Panc1 (cell line): ENCODE measurements around the gene KAT5. TPM values are rescaled to one million over a fixed set of nuclear protein-coding genes. Genes with fewer than 3 reads are reported as not detected.
A peak's percentile ranks its signal among the peaks of the same experiment; 100 is the strongest.

Experiments used
- ATAC-seq: fragments of 200-7000 bp; cut with Tn5 transposase; 2 replicates; pipeline ENCODE4 v1.9.1; 2020; ENCODE audit warnings: mild to moderate bottlenecking, moderate library complexity
- BruUV-seq: library from RNA; stranded (reverse); fragments of 400-500 nt; replicated peaks from 2 replicates; lab custom pipeline; 2021; lab: Mats Ljungman, UMichigan
- CTCF ChIA-PET: fragments of 300-600 bp; sonication (Branson Sonifier 250); formaldehyde crosslinking; loops from one replicate; lab custom pipeline; 2022; ENCODE audit warnings: antibody characterized with exemption; lab: Charles Lee
- POLR2A ChIA-PET: fragments of 300-600 bp; sonication (Branson Sonifier 250); formaldehyde crosslinking; loops from one replicate; lab custom pipeline; 2022; ENCODE audit warnings: antibody characterized with exemption; lab: Charles Lee
- DNase-seq: peaks from one replicate; pipeline ENCODE4 v3.0.0-alpha.2; 2010; ENCODE audit warnings: low read depth, low spot score
- H3K27ac ChIP-seq: 2 replicates; pipeline ENCODE4 v1.5.1; 2011; ENCODE audit warnings: mild to moderate bottlenecking, low read length, inconsistent platforms
- H3K27me3 ChIP-seq: fragments of 200-500 bp; sonication (Bioruptor generic); 2 replicates; pipeline ENCODE4 v1.6.0; 2014; ENCODE audit warnings: low read length, inconsistent platforms; ENCODE audit not compliant: control insufficient read depth, insufficient read depth
- H3K36me3 ChIP-seq: fragments of 200-500 bp; sonication (Bioruptor generic); 2 replicates; pipeline ENCODE4 v1.5.1; 2014; ENCODE audit warnings: inconsistent platforms, mild to moderate bottlenecking, low read length, moderate library complexity; ENCODE audit not compliant: control insufficient read depth, insufficient read depth
- H3K4me1 ChIP-seq: 2 replicates; pipeline ENCODE4 v1.5.1; 2011; ENCODE audit warnings: inconsistent platforms, mild to moderate bottlenecking, low read length, moderate library complexity; ENCODE audit not compliant: control insufficient read depth, insufficient read depth
- H3K4me3 ChIP-seq, 2 experiments: 2 replicates each; pipeline ENCODE4 v1.5.1; 2011 to 2012; ENCODE audit warnings: low read depth in 2 of 2, low read length in 2 of 2, mild to moderate bottlenecking in 2 of 2, inconsistent platforms in 1 of 2, moderate library complexity in 1 of 2
- H3K9me3 ChIP-seq: fragments of 200-500 bp; sonication (Bioruptor generic); 2 replicates; pipeline ENCODE4 v1.5.1; 2014; ENCODE audit warnings: low read depth, mild to moderate bottlenecking, inconsistent platforms, low read length, moderate library complexity; ENCODE audit not compliant: control insufficient read depth, insufficient read depth
- POLR2AphosphoS5 ChIP-seq: IDR thresholded peaks from 2 replicates; pipeline ENCODE4 v1.6.1; 2012; ENCODE audit warnings: mild to moderate bottlenecking, low read depth, low read length, moderate library complexity
- SIN3A ChIP-seq: IDR thresholded peaks from 2 replicates; pipeline ENCODE4 v1.6.1; 2012; ENCODE audit warnings: low read depth, mild to moderate bottlenecking, low read length, moderate library complexity, borderline replicate concordance; ENCODE audit not compliant: insufficient read depth
- TCF7L2 ChIP-seq: IDR thresholded peaks from 2 replicates; pipeline ENCODE4 v1.6.1; 2011; ENCODE audit warnings: mild to moderate bottlenecking, low read depth, low read length, inconsistent platforms
- in situ Hi-C: cut with HindIII; loops from 2 replicates; pipeline ENCODE4 v1.10.0; 2016; ENCODE audit warnings: low sequenced_read_pairs, low pct_unique_long_range_greater_than_20kb
- intact Hi-C: fragments of 100-400 bp; cut with micrococcal nuclease; formaldehyde crosslinking; loops from one replicate; pipeline ENCODE4 v1.10.0; 2022; ENCODE audit not compliant: unreplicated experiment
- total RNA-seq: library from RNA; stranded (reverse); gene quantifications from one replicate; pipeline ENCODE4 v1.2.1, GENCODE V29; 2021; ENCODE audit not compliant: unreplicated experiment
- TF ChIP-seq, protein P1 (sequence below), 2 experiments: IDR thresholded peaks; 2 replicates each; pipeline ENCODE4 v1.6.1; 2011 to 2012; ENCODE audit warnings: low read depth in 2 of 2, control low read depth in 1 of 2, low read length in 1 of 2, mild to moderate bottlenecking in 1 of 2, moderate library complexity in 1 of 2; ENCODE audit not compliant: insufficient read depth in 1 of 2
- TF ChIP-seq, protein P2 (sequence below): fragments of 450-650 bp; IDR thresholded peaks from 2 replicates; pipeline ENCODE4 v1.5.1; 2017; ENCODE audit warnings: mild to moderate bottlenecking

KAT5 gene
- total RNA-seq, 1 experiment from 2014 or later: 84.2 TPM

DNA sequence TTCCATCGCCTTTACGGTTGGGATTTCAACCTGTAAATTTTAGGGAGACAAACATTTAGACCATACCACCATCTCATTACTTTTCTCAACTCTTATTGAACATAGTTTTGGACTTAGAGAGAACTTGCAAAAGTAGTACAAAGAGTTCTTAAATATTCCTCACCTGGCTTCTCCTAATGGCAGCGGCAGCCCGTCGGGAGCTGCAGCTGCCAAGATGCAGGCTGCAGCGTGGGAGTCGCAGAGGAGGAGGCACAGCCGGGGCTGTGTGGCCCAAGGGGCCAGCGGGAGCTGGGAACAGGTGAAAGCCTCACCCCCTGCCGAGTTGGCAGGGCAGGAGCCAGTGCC lies 31.6 kb downstream of the KAT5 start:
- Histone ChIP-seq H3K27ac (no peak overlapping the region), H3K27me3 (peaks cover 5% of the 10 kb centered on the region; the same call in 1 of the 2 replicates), H3K4me1 (0 out of 2 replicates have a peak, but pooled peaks cover 7% of the 10 kb centered on the region), H3K9me3 (no peaks in the 10 kb centered on the region), H3K36me3 (no peaks in the 10 kb centered on the region), H3K4me3 (no peak overlapping the region; a peak in 1 of 4 replicates)
- ChIA-PET POLR2A (interaction anchor here (0.6 kb wide), 1 partner anchor 207 kb away, joined by 4 read pairs; no protein-coding TSS in a partner anchor), CTCF (no interaction called here)
- TF ChIP-seq POLR2AphosphoS5 (no peak), SIN3A (no peak), TCF7L2 (no peak)
- TF ChIP-seq, protein P1, sequence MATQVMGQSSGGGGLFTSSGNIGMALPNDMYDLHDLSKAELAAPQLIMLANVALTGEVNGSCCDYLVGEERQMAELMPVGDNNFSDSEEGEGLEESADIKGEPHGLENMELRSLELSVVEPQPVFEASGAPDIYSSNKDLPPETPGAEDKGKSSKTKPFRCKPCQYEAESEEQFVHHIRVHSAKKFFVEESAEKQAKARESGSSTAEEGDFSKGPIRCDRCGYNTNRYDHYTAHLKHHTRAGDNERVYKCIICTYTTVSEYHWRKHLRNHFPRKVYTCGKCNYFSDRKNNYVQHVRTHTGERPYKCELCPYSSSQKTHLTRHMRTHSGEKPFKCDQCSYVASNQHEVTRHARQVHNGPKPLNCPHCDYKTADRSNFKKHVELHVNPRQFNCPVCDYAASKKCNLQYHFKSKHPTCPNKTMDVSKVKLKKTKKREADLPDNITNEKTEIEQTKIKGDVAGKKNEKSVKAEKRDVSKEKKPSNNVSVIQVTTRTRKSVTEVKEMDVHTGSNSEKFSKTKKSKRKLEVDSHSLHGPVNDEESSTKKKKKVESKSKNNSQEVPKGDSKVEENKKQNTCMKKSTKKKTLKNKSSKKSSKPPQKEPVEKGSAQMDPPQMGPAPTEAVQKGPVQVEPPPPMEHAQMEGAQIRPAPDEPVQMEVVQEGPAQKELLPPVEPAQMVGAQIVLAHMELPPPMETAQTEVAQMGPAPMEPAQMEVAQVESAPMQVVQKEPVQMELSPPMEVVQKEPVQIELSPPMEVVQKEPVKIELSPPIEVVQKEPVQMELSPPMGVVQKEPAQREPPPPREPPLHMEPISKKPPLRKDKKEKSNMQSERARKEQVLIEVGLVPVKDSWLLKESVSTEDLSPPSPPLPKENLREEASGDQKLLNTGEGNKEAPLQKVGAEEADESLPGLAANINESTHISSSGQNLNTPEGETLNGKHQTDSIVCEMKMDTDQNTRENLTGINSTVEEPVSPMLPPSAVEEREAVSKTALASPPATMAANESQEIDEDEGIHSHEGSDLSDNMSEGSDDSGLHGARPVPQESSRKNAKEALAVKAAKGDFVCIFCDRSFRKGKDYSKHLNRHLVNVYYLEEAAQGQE (IDR thresholded peaks at IDR 0.05; ENCODE audit: insufficient read depth in 1 of 2, low read depth in 2 of 2, low read length in 1 of 2): no peak
- TF ChIP-seq, protein P2, sequence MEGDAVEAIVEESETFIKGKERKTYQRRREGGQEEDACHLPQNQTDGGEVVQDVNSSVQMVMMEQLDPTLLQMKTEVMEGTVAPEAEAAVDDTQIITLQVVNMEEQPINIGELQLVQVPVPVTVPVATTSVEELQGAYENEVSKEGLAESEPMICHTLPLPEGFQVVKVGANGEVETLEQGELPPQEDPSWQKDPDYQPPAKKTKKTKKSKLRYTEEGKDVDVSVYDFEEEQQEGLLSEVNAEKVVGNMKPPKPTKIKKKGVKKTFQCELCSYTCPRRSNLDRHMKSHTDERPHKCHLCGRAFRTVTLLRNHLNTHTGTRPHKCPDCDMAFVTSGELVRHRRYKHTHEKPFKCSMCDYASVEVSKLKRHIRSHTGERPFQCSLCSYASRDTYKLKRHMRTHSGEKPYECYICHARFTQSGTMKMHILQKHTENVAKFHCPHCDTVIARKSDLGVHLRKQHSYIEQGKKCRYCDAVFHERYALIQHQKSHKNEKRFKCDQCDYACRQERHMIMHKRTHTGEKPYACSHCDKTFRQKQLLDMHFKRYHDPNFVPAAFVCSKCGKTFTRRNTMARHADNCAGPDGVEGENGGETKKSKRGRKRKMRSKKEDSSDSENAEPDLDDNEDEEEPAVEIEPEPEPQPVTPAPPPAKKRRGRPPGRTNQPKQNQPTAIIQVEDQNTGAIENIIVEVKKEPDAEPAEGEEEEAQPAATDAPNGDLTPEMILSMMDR: no peak
- peak; percentile 40 for ATAC-seq
- DNase-seq: no peak
- intact Hi-C loops (no loop called here), in situ Hi-C loops (no loop called here)
- BruUV-seq: no TSS peak

DNA sequence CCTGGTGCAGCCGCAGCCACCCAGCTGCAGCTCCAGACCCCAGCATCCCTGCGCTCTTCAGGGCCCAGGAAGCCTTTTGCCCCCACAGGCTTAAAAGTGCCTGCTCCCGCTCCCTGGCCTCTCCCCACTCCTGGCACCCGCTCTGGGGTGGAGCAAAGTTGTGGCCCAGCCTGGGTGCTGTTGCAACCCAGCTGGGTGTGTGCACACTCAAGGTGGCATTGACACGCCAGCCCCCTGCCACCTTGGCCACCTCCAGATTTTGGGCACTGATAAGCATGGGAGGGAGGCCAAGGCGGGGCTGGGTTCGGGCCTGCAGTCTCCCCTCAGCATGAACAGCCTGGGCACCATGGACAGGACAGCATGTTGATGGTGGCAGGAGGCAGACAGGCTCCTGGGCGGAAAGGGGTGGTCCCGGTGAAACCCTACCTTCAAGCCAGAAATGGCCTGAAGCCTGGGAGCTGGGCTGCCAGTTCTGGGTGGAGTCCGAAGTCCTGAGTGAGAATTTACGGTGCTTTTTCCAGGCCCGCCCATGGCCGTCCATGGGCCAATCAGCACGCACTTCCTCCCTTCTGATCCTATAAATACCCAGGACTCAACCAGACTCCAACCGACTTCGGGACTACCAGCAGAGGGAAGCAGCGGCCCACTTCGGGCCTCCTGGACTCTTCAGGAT lies 32.1 kb downstream of the KAT5 start:
- no peak for DNase-seq
- ChIA-PET POLR2A (interaction anchor here (0.7 kb wide), 1 partner anchor 104 kb away, joined by 5 read pairs; no protein-coding TSS in a partner anchor), CTCF (interaction anchor here (0.7 to 1.7 kb wide), 16 partner anchors 16 to 198 kb away, joined by 3 to 15 read pairs (median 4); partner anchors contain the start of gene KAT5)
- H3K27ac ChIP-seq: no peak overlapping the region
- no TSS peak for BruUV-seq
- no peaks in the 10 kb centered on the region for H3K36me3 ChIP-seq
- no peak for TF ChIP-seq SIN3A
- TF ChIP-seq POLR2AphosphoS5: no peak
- TF ChIP-seq, protein P1 (IDR thresholded peaks at IDR 0.05; ENCODE audit: insufficient read depth in 1 of 2, low read depth in 2 of 2, low read length in 1 of 2): no peak
- TF ChIP-seq, protein P2: peak; percentile 89
- peaks cover 5% of the 10 kb centered on the region; the same call in 1 of the 2 replicates for H3K27me3 ChIP-seq
- intact Hi-C loops: no loop called here
- peak; percentile 95 for ATAC-seq
- peak overlapping the region in 1 of 2 experiments; percentile 26; a peak in 2 of 4 replicates for H3K4me3 ChIP-seq
- H3K9me3 ChIP-seq: no peaks in the 10 kb centered on the region
- in situ Hi-C loops: no loop called here
- 0 out of 2 replicates have a peak, but pooled peaks cover 7% of the 10 kb centered on the region for H3K4me1 ChIP-seq
